CD4-positive, CD25-positive, alpha-beta regulatory T cell (primary cell): ENCODE measurements around the gene SIAE. TPM values are rescaled to one million over a fixed set of nuclear protein-coding genes. Genes with fewer than 3 reads are reported as not detected.

ENCODE experiments used
- ATAC-seq, 2 donors: fragments of 150-1000 bp; cut with Tn5 transposase; one replicate each; pipeline ENCODE4 v1.10.0; 2021; ENCODE audit warnings: low read depth in 2 of 2, moderate number of reproducible peaks in 2 of 2, moderate library complexity in 1 of 2
- DNase-seq, 3 donors: peaks; one replicate each; pipeline versions ENCODE4 v3.0.0 to v3.0.0-alpha.2; 2012 to 2022; ENCODE audit warnings: mixed read lengths in 1 of 3
- H3K27ac ChIP-seq: one replicate; pipeline ENCODE4 v1.7.0; 2013; ENCODE audit warnings: mild to moderate bottlenecking, low read length; ENCODE audit not compliant: insufficient read depth, poor library complexity, severe bottlenecking
- H3K27me3 ChIP-seq: one replicate; pipeline ENCODE4 v1.7.0; 2013; ENCODE audit warnings: low read length; ENCODE audit not compliant: control insufficient read depth, insufficient read depth
- H3K36me3 ChIP-seq: one replicate; pipeline ENCODE4 v1.7.0; 2013; ENCODE audit warnings: mild to moderate bottlenecking, low read length, moderate library complexity; ENCODE audit not compliant: control insufficient read depth, insufficient read depth
- H3K4me1 ChIP-seq: 2 replicates; pipeline ENCODE4 v1.7.0; 2013; ENCODE audit warnings: mild to moderate bottlenecking, low read length; ENCODE audit not compliant: insufficient read depth, control insufficient read depth, poor library complexity, severe bottlenecking
- H3K4me3 ChIP-seq: one replicate; pipeline ENCODE4 v1.7.0; 2013; ENCODE audit warnings: low read depth, mild to moderate bottlenecking, low read length, moderate library complexity
- H3K9me3 ChIP-seq, 2 experiments: 1 replicate in 1 of 2; 2 replicates in 1 of 2; pipeline ENCODE4 v1.7.0; 2013; ENCODE audit warnings: low read length in 2 of 2, mild to moderate bottlenecking in 1 of 2, moderate library complexity in 1 of 2; ENCODE audit not compliant: control insufficient read depth in 2 of 2
- H3K27ac Mint-ChIP-seq, 3 donors: one replicate each; pipeline ENCODE4 v1.8.0; 2020 to 2022; ENCODE audit warnings: mild to moderate bottlenecking in 3 of 3, mixed read lengths in 3 of 3, moderate library complexity in 2 of 3
- H3K27me3 Mint-ChIP-seq: one replicate; pipeline ENCODE4 v1.8.0; 2022; ENCODE audit warnings: mild to moderate bottlenecking, mixed read lengths
- H3K36me3 Mint-ChIP-seq: one replicate; pipeline ENCODE4 v1.8.0; 2020; ENCODE audit warnings: mixed read lengths
- H3K4me1 Mint-ChIP-seq, 4 donors: one replicate each; pipeline ENCODE4 v1.8.0; 2020 to 2022; ENCODE audit warnings: mixed read lengths in 4 of 4, mild to moderate bottlenecking in 1 of 4
- H3K4me3 Mint-ChIP-seq, 4 donors: one replicate each; pipeline ENCODE4 v1.8.0; 2020 to 2022; ENCODE audit warnings: mild to moderate bottlenecking in 4 of 4, mixed read lengths in 4 of 4, moderate library complexity in 3 of 4
- H3K9me3 Mint-ChIP-seq, 7 donors: one replicate each; pipeline ENCODE4 v1.8.0; 2020 to 2022; ENCODE audit warnings: mixed read lengths in 7 of 7, mild to moderate bottlenecking in 3 of 7, moderate library complexity in 2 of 7
- polyA plus RNA-seq, 4 donors: library from polyadenylated mRNA; unstranded; fragments of 300-500 nt; fragmentation: Illumina TruSeq; gene quantifications; one replicate each; pipeline ENCODE4 v1.2.3, GENCODE V29; 2021
- total RNA-seq: library from RNA; stranded (reverse); gene quantifications from one replicate; pipeline ENCODE4 v1.2.3, GENCODE V29; 2022

The SIAE gene
- total and polyA plus RNA-seq, 5 donors from 2014 or later = 1.4 to 5.0 (median 2.6) TPM

DNA sequence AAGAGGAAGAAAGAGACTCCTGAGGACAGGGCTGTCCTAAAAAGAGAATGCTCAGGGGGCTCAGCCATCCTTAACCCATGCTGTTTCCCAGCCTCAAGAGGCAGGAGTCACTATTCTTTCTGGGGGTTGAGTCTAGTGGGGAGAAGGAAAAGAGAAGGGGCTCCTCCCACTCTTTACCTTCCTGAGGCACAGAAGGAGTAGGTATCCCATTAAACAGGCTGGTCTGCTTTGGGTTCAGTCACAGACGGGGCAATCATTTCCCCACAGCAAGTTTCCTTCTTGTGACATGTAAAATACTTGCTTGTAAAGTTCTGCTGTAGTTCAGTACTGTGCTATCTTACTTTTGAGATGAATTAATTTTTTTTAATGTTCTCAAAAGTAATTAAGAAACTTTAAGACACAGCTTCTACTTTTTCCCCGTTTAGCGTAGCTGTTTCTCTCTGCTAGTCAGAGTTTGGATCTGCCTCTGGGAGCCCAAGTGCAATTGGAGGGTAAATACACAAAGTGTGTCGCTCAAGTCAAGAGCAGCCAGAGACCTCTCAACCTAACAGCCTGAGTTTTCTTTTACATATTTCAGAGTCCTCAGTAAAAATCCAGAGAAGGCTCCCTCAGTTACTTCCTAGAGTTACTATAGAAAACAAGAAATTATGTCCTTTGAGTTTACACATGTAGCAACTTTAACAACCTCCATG lies 88.7 kb downstream of the SIAE start:
- H3K4me3 ChIP-seq = no peak overlapping the region
- ATAC-seq = no peak
- H3K36me3 ChIP-seq = no peaks in the 10 kb centered on the region
- H3K27ac ChIP-seq = no peak overlapping the region
- H3K27ac Mint-ChIP-seq = no peak overlapping the region
- H3K9me3 Mint-ChIP-seq = peaks cover 0 to 1% (median 0%) of the 10 kb centered on the region in 7 donors
- no peaks in the 10 kb centered on the region for H3K4me1 ChIP-seq
- peaks cover 0 to 4% (median 0%) of the 10 kb centered on the region in 4 donors for H3K4me1 Mint-ChIP-seq
- no peaks in the 10 kb centered on the region for H3K36me3 Mint-ChIP-seq
- peaks cover 6% of the 10 kb centered on the region for H3K27me3 ChIP-seq
- DNase-seq = no peak
- H3K27me3 Mint-ChIP-seq = peaks cover 6% of the 10 kb centered on the region
- H3K9me3 ChIP-seq = no peaks in the 10 kb centered on the region
- no peak overlapping the region for H3K4me3 Mint-ChIP-seq

DNA sequence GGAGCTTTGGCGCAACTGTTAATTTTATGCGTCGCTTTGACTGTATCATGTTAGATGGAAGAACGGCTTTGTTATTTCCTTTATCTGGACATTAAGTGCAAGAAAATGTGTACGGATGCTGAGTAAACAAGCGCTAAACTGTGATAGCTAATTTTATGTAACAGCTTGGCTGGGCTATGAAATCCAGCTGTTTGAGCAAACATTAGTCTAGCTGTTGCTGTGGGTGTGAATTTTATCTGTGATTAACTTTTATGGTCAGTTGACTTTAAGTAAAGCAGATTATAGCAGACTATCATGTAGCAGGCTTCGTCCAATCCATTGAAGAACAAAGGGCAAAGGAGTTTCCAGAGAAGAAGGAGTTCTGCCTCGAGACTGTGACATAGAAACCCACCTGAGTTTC lies 89.8 kb downstream of the SIAE start:
- Mint-ChIP-seq H3K4me3 (no peak overlapping the region), H3K27ac (no peak overlapping the region), H3K4me1 (peaks cover 0 to 4% (median 0%) of the 10 kb centered on the region in 4 donors), H3K9me3 (peaks cover 0 to 1% (median 0%) of the 10 kb centered on the region in 7 donors), H3K36me3 (no peaks in the 10 kb centered on the region), H3K27me3 (peaks cover 6% of the 10 kb centered on the region)
- Histone ChIP-seq H3K27ac (no peak overlapping the region), H3K9me3 (no peaks in the 10 kb centered on the region), H3K4me3 (no peak overlapping the region), H3K27me3 (peaks cover 6% of the 10 kb centered on the region), H3K36me3 (no peaks in the 10 kb centered on the region), H3K4me1 (no peaks in the 10 kb centered on the region)
- no peak for ATAC-seq
- no peak for DNase-seq

Other genes starting within 250 kb of the SIAE start
- gene OR8B4, start 248.9 kb downstream of the SIAE start, total RNA-seq = not detected
- not detected for gene OR8B4, start 248.9 kb downstream of the SIAE start, polyA plus RNA-seq
- not detected for gene OR8B8, start 228.0 kb downstream of the SIAE start, total RNA-seq
- gene OR8B8, start 228.0 kb downstream of the SIAE start, polyA plus RNA-seq = not detected
- gene OR8B12, start 130.1 kb downstream of the SIAE start, total RNA-seq = not detected
- gene OR8B12, start 130.1 kb downstream of the SIAE start, polyA plus RNA-seq = not detected
- not detected for gene OR8A1, start 103.7 kb downstream of the SIAE start, total RNA-seq
- not detected for gene OR8A1, start 103.7 kb downstream of the SIAE start, polyA plus RNA-seq
- gene PANX3, start 62.3 kb downstream of the SIAE start, total RNA-seq = not detected
- not detected for gene PANX3, start 62.3 kb downstream of the SIAE start, polyA plus RNA-seq
- gene TBRG1, start 50.9 kb downstream of the SIAE start, total RNA-seq = 60.7 TPM
- gene TBRG1, start 50.9 kb downstream of the SIAE start, polyA plus RNA-seq = 10 to 100 TPM; 30.3 to 42.3 (median 38.0) TPM
- 0.22 TPM for gene SPA17, start 165 bp upstream of the SIAE start, total RNA-seq
- 1 to 10 TPM; 1.0 to 2.5 (median 1.3) TPM for gene SPA17, start 165 bp upstream of the SIAE start, polyA plus RNA-seq
- 58.8 TPM for gene NRGN, start 66.2 kb upstream of the SIAE start, total RNA-seq
- gene NRGN, start 66.2 kb upstream of the SIAE start, polyA plus RNA-seq = under 1 TPM; 0.16 to 0.23 (median 0.22) TPM
- 0.44 TPM for gene VSIG2, start 78.5 kb upstream of the SIAE start, total RNA-seq
- 1 to 10 TPM in 2 of 4 donors, under 1 TPM in 2; 0.71 to 3.9 (median 0.95) TPM for gene VSIG2, start 78.5 kb upstream of the SIAE start, polyA plus RNA-seq
- 3.0 TPM for gene ESAM, start 88.6 kb upstream of the SIAE start, total RNA-seq
- 1 to 10 TPM in 2 of 4 donors, under 1 TPM in 1, not detected in 1; 0.55 to 3.1 (median 2.3) TPM for gene ESAM, start 88.6 kb upstream of the SIAE start, polyA plus RNA-seq
- 10.0 TPM for gene MSANTD2, start 126.7 kb upstream of the SIAE start, total RNA-seq
- gene MSANTD2, start 126.7 kb upstream of the SIAE start, polyA plus RNA-seq = 1 to 10 TPM; 1.9 to 5.4 (median 4.2) TPM
- 4.4 TPM for gene ROBO3, start 191.7 kb upstream of the SIAE start, total RNA-seq
- gene ROBO3, start 191.7 kb upstream of the SIAE start, polyA plus RNA-seq = 1 to 10 TPM in 2 of 4 donors, under 1 TPM in 2; 0.34 to 4.6 (median 1.3) TPM
- 1.0 TPM for gene ROBO4, start 224.1 kb upstream of the SIAE start, total RNA-seq
- under 1 TPM in 1 of 4 donors, not detected in 3; 0.05 TPM for gene ROBO4, start 224.1 kb upstream of the SIAE start, polyA plus RNA-seq
- not detected for gene HEPN1, start 245.5 kb upstream of the SIAE start, total RNA-seq
- gene HEPN1, start 245.5 kb upstream of the SIAE start, polyA plus RNA-seq = not detected